Measurements from ENCODE around the gene ARHGEF28. TPM values are rescaled to one million over a fixed set of nuclear protein-coding genes. Genes with fewer than 3 reads are reported as not detected.

ARHGEF28 gene
- polyA plus RNA-seq, 3 donors = not detected

DNA sequence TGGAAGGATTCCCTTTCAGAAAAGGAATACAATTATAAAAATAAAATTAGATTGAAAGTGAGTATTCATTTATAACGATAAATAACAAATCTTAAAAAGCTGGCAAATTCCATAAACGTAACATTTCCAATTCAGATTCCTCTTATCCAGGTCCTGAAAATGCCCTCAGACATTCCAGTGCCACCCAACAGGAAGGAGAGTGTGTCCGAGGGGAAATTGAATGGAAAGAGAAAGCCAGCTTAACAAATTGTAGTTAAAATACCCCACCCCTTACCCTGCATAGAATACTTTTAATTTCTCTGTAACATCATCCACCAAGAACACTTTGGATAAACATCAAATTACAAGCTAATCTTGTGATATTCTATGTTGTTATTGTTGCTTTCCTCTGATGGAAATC is 72.0 kb downstream of the ARHGEF28 start:
- H3K4me3 ChIP-seq (replicated peaks in 1 of 3; ENCODE audit: low read depth in 2 of 3, low read length in 3 of 3) = no peak overlapping the region
- DNase-seq = no peak
- TF ChIP-seq, protein P1, sequence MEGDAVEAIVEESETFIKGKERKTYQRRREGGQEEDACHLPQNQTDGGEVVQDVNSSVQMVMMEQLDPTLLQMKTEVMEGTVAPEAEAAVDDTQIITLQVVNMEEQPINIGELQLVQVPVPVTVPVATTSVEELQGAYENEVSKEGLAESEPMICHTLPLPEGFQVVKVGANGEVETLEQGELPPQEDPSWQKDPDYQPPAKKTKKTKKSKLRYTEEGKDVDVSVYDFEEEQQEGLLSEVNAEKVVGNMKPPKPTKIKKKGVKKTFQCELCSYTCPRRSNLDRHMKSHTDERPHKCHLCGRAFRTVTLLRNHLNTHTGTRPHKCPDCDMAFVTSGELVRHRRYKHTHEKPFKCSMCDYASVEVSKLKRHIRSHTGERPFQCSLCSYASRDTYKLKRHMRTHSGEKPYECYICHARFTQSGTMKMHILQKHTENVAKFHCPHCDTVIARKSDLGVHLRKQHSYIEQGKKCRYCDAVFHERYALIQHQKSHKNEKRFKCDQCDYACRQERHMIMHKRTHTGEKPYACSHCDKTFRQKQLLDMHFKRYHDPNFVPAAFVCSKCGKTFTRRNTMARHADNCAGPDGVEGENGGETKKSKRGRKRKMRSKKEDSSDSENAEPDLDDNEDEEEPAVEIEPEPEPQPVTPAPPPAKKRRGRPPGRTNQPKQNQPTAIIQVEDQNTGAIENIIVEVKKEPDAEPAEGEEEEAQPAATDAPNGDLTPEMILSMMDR (IDR thresholded peaks at IDR 0.05) = no peak
- H3K4me1 ChIP-seq (ENCODE audit: control insufficient read depth in 1 of 2, insufficient read depth in 2 of 2, low read length in 2 of 2) = no peaks in the 10 kb centered on the region
- H3K4me3 Mint-ChIP-seq = no peak overlapping the region
- no peak overlapping the region for H3K9ac ChIP-seq (ENCODE audit: insufficient read depth, low read length, poor library complexity, severe bottlenecking)
- H4K20me1 ChIP-seq (ENCODE audit: insufficient read depth, low read length) = no peaks in the 10 kb centered on the region
- H3K27ac Mint-ChIP-seq = no peak overlapping the region
- no peaks in the 10 kb centered on the region for H3K79me2 ChIP-seq (ENCODE audit: insufficient read depth, low read length)
- H3K27me3 Mint-ChIP-seq (ENCODE audit: low read depth in 3 of 3) = peaks cover 0 to 5% (median 0%) of the 10 kb centered on the region in 3 donors
- H3K27ac ChIP-seq (ENCODE audit: low read depth in 1 of 2, low read length in 2 of 2) = no peak overlapping the region
- H3K9me3 ChIP-seq (replicated peaks in 1 of 2; ENCODE audit: control insufficient read depth in 1 of 2, insufficient read depth in 1 of 2, low read length in 2 of 2) = no peaks in the 10 kb centered on the region
- H3K27me3 ChIP-seq (ENCODE audit: control insufficient read depth in 2 of 2, insufficient read depth in 2 of 2, low read length in 2 of 2) = no peaks in the 10 kb centered on the region
- H2AFZ ChIP-seq (ENCODE audit: insufficient read depth, low read depth, low read length, poor library complexity, severe bottlenecking) = no peak overlapping the region
- H3K36me3 ChIP-seq (replicated peaks in 1 of 2; ENCODE audit: control insufficient read depth in 1 of 2, insufficient read depth in 2 of 2, low read length in 2 of 2) = no peaks in the 10 kb centered on the region
- peaks cover 0 to 2% (median 0%) of the 10 kb centered on the region in 7 donors for H3K9me3 Mint-ChIP-seq
- H3K36me3 Mint-ChIP-seq = no peaks in the 10 kb centered on the region
- no peak overlapping the region for H3K4me2 ChIP-seq (replicated peaks; ENCODE audit: extremely low read depth, low read length, poor library complexity, severe bottlenecking)
- peaks cover 12% of the 10 kb centered on the region for H3K4me1 Mint-ChIP-seq
- no CpG with 5 or more reads among the region's 3 CpGs for WGBS (ENCODE audit: insufficient coverage)
- intact Hi-C loops (cut with micrococcal nuclease) = no loop called here

DNA sequence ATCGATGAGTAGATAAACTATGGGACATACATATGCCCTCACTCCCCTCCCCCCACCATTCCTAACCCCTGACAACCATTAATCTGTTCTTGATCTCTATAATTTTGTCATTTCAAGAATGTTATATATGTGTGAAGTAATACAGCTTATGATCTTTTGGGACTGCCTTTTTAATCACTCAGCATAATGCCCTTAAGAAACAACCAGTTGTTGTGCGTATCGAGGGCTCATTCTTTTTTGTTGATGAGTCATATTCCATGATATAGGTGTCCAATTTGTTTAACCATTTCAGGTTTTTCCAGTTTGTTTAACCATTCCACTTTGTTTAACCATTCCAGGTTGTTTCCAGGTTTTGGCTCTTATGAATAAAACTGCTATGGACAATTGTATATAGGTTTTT is 75.6 kb downstream of the ARHGEF28 start:
- Mint-ChIP-seq H3K9me3 (peaks cover 0 to 2% (median 0%) of the 10 kb centered on the region in 7 donors), H3K27ac (no peak overlapping the region), H3K4me1 (no peaks in the 10 kb centered on the region), H3K36me3 (no peaks in the 10 kb centered on the region), H3K4me3 (no peak overlapping the region), H3K27me3 (ENCODE audit: low read depth in 3 of 3) (peaks cover 0 to 6% (median 1%) of the 10 kb centered on the region in 3 donors)
- Histone ChIP-seq H3K27me3 (ENCODE audit: control insufficient read depth in 2 of 2, insufficient read depth in 2 of 2, low read length in 2 of 2) (no peaks in the 10 kb centered on the region), H3K27ac (ENCODE audit: low read depth in 1 of 2, low read length in 2 of 2) (no peak overlapping the region), H3K9me3 (replicated peaks in 1 of 2; ENCODE audit: control insufficient read depth in 1 of 2, insufficient read depth in 1 of 2, low read length in 2 of 2) (no peaks in the 10 kb centered on the region), H3K79me2 (ENCODE audit: insufficient read depth, low read length) (no peaks in the 10 kb centered on the region), H3K36me3 (replicated peaks in 1 of 2; ENCODE audit: control insufficient read depth in 1 of 2, insufficient read depth in 2 of 2, low read length in 2 of 2) (no peaks in the 10 kb centered on the region), H3K9ac (ENCODE audit: insufficient read depth, low read length, poor library complexity, severe bottlenecking) (no peak overlapping the region), H2AFZ (ENCODE audit: insufficient read depth, low read depth, low read length, poor library complexity, severe bottlenecking) (no peak overlapping the region), H3K4me3 (replicated peaks in 1 of 3; ENCODE audit: low read depth in 2 of 3, low read length in 3 of 3) (no peak overlapping the region), H3K4me2 (replicated peaks; ENCODE audit: extremely low read depth, low read length, poor library complexity, severe bottlenecking) (no peak overlapping the region), H3K4me1 (ENCODE audit: control insufficient read depth in 1 of 2, insufficient read depth in 2 of 2, low read length in 2 of 2) (no peaks in the 10 kb centered on the region), H4K20me1 (ENCODE audit: insufficient read depth, low read length) (no peaks in the 10 kb centered on the region)
- 100% methylated on average over 1 of the region's 3 CpGs for WGBS (ENCODE audit: insufficient coverage)
- intact Hi-C loops (cut with micrococcal nuclease) = no loop called here
- TF ChIP-seq, protein P1 (IDR thresholded peaks at IDR 0.05) = no peak
- DNase-seq = no peak

Measured in CD14-positive monocyte (primary cell).